Fibroblast of gingiva (primary cell): ENCODE results near the gene ATP1A1.

Source experiments
- DNase-seq: peaks from one replicate; pipeline ENCODE4 v3.0.0-alpha.2; 2011; ENCODE audit warnings: low read depth

The ATP1A1 gene

DNA sequence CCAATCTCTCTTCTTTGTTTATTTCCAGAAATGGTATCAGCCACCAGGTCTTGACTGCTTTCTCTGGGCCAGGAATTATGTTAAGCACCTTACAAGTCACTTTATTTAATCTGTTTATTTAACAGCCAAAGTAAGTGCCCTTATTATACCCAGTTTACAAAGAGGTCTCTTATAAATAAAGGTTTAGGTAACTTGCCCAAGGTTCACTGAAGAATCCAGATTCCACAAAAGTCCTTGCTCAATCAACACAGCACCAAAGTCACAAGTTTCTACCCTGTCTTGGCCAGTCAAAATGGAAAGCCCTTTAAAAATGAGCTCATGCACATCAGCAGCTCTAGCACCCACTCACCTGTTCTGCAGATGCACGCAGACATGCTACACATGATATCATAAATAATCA lies 28.0 kb upstream of the ATP1A1 start:
- DNase-seq, result no peak

DNA sequence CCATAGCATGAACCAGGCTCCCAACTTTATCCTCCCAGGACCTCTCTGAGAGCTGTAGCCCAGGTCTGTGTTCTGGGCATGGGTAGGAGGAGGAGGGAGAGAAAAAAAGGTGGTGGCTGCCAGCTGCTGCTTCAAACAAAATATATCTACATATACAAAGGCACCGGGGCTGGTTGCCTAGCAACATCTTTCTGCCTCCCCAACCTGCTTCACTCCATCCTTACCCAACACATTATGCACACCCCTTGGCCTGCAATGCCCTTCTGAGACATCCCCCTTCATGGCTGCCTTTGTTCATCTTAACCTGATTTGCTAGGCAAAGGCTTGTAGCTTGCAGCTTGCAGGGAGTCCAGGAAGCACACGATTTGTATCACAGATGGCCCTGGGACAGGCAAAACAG lies 27.2 kb upstream of the ATP1A1 start:
- DNase-seq, result no peak

DNA sequence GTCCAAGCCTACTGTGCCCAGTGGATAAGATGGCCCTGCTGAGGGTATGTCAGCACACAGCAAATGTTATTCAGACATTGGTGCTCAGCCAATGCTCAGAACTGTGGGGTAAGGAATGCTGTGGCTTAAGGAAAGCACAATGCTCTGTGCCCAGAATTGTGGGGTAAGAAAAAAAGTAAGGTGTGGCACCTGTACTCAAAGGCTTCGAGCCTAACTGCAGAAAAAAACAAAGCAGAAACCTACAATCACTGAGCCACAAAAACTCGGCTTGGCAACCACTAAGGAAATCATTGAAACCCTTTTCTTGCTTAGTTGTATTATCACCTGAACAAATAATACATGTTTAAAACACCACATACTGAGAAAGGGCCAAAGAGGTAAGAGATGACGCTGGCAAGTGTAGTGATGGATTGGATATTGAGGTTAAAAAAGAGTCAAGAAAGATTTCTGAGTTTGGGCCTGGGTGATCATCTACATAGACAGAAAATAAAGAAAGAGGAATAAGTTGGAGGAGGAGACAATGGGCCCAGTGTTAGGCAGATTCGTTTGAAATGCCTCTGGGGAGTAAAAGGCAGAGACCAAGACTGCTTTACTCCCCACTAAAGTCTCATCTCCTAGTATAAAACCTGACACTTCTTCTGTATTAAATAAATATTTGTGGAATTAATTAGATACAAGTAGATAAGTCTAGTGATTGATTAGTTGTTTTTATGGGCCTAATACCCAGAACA lies 25.9 kb upstream of the ATP1A1 start:
- no peak for DNase-seq

DNA sequence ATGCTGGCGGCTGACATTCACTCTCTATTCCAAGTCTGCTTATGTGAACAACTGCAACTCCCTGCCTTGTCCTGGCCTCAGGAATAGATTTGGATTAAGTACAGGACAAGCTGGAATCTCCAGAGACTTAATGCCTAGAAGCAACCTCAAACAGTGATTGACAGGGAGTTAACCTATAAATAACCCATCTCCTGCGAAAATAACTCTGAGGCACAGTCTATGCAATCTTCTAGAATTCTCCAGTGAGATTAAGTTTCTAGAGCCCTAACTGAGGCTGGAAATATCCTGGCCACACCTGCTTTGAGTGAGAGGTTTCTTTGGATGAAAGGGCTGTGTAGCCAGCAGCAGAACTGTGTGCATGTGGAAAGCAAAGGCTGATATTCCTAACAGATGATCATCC lies 25.3 kb upstream of the ATP1A1 start:
- no peak for DNase-seq

DNA sequence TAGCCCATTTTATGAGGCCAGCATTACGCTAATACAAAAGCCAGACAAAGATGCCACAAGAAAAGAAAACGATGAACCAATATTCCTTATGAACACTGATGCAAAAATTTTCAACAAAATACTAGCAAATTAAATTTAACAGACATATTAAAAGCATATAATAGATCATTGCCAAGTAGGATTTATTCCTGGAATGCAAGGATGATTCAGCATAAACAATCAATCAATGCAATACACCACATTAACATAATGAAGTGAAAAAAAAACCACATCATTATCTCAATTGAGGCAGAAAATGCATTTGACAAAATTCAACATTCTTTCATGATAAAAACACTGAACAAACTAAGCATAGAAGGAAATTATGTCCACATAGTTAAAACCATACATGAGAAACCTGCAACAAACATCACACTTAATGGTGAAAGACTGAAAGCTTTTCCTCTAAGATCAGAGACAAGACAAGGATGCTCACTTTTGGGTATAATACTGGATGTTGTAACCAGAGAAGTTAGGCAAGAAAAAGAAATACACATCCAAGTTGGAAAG lies 22.9 kb upstream of the ATP1A1 start:
- no peak for DNase-seq

DNA sequence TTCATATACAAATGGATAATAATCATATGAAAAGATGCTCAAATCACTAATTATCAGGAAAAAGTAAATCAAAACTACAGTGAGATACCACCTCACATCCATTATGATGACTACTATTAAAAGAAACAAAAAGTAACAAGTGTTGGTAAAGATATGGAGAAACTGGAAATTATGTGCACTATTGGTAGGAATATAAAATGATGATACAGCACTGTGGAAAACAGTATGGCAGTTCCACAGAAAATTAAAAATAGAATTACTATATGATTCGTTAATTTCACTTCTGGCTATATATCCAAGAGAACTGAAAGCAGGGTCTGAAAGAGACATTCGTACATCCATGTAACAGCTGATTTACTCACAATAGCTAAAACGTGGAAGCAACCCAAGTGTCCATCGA lies 21.1 kb upstream of the ATP1A1 start:
- no peak for DNase-seq

DNA sequence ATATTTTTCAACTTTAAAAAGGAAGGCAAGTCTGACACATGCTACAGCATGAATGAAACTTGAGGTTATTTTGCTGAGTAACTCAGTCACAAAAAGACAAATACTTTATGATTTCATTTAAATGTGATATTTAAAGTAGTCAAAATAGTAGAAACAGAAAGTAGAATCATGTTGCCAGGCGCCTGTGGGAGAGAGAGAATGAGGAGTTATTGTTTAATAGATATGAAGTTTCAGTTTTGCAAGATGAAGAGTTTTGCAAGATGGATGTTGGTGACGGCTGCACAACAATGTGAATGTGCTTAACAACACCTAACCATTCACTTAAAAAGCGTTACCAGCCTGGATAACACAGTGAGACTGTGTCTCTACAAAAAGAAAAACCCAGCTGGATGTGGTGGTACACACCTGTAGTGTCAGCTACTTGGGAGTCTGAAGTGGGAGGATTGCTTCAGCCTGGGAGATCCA lies 20.7 kb upstream of the ATP1A1 start:
- peak; percentile 37 for DNase-seq

DNA sequence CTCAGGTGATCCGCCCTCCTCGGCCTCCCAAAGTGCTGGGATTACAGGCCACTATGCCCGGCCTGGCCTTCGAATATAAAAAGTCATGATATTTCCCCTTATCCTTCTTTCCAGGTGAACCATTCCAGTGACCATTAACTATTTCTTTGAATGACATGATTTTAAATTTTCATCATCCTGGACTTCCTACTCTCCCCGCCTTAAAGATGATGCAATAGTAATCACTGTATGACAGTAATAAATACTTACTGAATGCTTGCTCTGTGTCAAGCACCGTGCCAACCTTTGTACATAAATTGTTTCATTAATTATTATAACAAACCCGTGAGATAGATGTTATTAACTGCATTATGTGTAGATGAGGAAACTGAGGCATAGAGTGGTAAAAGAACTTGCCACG lies 19.9 kb upstream of the ATP1A1 start:
- DNase-seq, result no peak

DNA sequence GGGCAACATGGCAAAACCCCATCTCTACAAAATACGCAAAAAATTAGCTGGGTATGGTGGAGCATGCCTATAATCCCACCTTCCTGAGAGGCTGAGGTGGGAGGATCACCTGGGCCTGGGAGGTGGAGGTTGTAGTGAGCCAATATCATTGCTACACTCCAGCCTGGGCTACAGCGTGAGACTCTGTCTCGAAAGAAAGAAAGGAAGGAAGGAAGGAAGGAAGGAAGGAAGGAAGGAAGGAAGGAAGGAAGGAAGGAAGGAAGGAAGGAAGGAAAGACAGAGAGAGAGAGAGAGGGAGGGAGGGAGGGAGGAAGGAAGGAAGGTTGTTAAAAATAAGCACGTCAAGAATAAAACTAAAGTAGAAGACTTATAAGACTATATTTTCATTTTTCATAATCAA lies 17.0 kb upstream of the ATP1A1 start:
- DNase-seq, result no peak

DNA sequence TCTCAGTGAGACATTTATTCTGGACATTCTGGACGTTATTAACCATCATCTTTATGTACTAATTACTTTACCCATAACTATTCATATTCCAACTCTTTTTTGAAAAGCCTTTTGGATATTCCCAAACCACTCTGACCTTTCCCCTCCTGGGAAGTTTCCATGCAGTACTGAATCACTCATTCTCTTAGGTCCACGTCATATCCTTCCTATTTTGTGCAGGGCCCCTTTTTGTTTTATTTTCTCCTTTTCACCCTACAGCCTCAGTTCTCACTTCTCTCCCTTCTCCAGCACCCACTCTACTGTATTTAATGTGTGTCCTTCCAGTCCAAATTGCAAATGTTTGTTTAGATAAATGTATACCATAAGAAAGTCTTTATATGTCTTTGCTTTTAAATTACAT lies 16.4 kb upstream of the ATP1A1 start:
- DNase-seq, result no peak

DNA sequence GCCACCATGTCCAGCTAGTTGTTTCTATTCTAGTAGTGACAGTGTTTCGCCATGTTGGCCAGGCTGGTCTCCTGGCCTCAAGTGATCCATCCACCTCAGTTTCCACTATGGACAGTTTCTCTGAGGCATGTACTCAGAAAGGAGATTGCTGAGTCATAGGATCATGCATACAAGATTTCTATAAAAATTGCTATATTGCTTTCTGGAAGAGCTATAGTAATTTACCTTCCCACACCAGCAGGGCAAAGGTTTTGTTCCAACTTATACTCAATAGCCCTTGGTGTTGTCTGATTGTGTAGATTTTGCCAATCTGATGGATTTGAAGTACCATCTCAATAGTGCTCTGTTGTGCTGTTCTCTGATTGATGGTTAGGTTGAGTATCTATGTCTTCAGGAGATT lies 15.6 kb upstream of the ATP1A1 start:
- no peak for DNase-seq

DNA sequence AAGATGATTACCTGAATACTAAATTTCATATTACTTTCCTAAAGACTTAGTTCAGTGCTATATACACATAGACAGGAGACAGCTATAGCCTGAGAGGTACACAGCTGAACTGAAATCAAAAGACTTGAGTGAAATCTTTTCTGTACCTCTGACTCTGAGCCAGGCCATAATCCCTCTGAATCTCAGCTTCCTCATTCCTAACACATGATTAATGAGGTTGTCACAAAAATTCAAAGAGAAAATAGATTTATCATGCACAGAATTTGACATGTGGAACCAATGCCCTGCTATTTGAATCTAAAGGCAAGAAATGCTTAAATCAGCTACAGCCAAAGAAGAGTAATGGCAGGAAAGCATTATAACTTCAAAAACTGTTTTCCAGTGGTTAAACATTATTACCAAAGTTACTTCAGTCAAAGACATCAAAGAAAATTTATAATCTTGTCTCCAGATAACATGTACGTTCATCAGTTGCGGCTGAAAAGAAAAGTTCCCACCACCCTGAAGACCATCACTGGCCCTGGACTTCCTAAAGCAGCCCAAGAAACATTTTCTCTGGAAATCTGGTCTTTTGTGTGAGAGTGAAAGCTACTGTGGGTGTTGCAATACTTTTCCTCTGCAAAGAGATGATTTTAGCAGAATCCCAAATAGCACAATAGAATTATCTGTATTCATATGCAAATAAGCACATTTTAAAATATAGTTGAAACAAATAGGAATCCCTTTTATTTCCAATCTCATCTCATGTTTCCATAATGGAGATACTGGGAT lies 13.8 kb upstream of the ATP1A1 start:
- DNase-seq, result no peak

DNA sequence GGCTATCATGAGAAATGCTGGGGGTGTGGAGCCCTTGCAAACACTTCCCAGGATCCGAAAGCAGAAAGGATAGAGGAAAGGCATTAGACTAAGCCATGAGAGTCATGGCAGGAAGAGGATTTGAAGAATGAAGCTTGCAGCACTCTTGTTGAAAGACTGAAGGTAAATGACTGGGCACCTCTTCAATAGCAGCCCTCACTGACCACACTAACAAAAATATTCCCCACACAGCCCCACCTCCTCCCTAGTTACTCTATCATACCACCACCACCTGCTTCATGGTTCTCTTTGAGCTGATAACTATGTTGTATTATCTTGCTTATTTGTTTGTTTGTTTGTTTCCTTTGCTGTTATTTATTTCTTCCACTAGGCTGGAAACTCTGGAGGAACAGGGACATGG lies 13.2 kb upstream of the ATP1A1 start:
- no peak for DNase-seq

DNA sequence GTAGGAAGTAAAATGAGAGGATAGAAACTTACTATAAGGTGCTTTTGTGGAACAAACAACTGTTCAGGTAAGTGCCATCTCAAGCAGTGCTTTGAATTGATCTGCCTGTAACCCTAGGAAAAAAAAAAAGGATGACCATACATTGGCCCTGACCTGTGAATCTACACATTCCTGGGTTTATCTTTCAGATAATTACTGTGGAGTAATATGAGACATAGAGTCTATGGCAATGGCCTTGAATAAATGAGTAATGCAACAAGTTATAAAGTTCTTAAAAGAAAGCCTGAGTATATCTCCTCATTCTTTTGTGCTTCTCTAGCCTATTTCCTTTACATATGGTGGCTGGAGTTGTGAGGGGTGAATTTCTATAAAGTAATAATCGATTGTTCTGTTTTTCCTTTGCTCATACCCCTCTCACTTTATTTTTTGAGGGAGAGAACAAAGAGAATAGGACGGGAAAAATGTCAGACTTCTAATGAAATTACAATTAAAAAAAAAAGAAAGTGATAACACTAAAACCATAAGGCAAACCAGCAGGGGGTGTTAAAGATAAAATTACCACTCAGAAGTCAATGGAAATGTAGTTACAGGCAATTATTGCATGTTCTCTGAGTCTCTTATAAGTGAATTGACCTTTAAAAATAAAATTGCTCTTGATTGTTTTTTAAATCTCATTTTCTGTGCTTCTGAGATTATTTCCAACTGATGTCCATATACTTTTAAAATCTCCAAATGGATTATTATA lies 12.4 kb upstream of the ATP1A1 start:
- DNase-seq, result no peak

DNA sequence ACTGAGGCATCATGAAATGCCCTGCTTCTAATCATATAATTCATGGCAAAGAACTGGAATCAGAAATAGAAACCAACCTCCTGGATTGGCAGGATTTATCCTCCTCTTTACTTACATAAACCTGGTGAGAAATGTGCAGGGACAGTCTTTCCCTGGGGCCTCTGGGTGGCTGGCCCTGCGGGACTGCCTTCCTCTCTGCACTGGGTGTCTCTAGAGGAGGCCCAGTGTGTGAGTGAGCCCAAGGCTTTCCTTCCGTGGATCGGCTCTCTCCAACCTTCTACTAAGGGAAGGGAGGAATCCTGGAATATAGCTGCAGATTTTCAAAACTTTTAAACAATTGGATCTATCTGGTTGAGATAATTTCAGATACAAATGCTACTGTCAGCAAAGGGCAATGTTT lies 11.4 kb upstream of the ATP1A1 start:
- no peak for DNase-seq

DNA sequence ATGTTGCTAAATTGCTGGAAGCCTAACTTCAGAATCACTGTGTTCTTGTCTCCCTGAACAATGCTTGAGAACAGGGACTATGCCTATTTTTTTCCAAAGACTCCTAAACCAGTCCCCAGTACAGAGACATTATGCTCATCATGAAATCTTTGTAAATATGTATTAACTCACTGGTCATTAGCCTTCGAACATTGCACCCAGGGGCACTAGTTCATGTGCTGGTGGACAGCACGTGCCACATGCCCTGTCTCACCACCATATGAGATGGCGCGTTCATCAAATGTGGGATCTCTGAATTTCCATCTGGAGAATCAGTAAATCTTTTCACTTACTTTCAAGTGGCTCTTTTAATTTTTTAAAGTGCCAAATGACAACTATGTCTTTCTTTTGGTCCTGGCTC lies 11.0 kb upstream of the ATP1A1 start:
- no peak for DNase-seq

DNA sequence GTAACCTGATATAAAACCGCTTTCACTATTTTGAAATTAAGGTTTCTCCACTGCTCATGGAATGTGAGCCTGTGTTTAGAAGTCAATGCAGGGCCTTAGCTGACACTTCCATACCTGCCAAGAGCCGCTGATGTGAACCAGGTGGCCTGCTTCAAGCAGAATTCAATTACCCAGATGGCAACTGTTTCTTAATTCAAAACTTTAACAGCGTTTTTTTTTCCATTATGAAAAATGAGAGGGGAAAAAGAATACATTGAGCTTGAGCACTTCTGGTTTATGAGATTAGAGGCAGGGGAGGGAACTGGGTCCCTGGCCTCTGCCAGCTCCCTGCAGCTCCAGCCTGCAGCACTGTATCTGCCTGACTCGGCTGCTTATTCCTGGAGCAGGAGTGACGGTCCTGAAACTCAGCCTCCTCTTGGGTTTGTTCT lies 7.7 kb upstream of the ATP1A1 start:
- peak; percentile 28 for DNase-seq

DNA sequence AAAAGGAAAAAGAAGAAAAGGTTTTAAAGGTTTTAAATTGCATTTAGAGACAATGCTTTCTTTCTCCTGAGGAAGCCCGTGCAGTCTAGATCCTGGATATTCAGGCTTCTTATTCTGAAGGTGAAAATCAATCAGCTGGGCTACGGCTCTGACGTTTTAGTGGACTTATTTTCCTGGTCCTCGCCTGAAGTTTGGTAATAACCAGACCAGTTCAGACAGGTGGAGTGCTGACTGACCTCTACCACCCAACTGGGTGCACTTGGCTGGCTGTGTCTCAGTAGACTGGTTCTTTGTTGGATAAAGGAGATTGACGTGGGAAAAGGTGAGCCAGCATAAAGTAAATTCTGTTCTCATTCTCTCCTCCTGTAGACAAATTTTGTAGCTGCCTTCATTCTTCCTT lies 7.2 kb upstream of the ATP1A1 start:
- no peak for DNase-seq

DNA sequence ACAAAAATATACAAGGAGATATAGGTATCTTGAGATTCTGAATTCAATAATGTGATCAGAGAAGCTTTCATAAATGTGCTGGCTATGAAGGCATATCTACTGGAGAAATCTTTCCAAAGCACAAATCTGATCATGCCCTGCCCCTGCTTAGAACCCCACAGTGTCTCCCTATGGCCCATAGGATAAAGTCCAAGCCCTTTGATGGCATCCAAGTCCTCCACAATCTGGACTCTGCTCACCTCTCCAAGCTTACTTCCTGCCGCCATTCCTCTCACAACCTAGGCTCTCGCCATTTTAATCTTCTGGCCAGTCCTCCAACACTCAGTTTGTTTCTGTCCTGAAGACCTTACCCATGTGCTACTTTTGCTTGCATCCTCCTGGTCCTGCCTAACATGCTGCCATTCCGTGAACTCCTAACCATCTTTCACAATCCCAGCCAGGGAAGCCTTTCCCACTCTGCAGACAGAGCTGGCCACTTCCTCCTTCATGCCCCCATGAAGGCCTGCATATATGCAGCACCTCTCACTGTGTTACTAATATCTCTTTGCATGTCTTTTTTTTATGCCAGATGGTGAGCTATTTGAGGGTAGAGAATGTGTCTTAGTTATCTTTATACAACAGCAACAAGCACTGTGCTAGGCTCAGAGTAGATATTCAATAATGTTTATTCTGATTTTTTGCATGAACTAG lies 5.6 kb upstream of the ATP1A1 start:
- no peak for DNase-seq

DNA sequence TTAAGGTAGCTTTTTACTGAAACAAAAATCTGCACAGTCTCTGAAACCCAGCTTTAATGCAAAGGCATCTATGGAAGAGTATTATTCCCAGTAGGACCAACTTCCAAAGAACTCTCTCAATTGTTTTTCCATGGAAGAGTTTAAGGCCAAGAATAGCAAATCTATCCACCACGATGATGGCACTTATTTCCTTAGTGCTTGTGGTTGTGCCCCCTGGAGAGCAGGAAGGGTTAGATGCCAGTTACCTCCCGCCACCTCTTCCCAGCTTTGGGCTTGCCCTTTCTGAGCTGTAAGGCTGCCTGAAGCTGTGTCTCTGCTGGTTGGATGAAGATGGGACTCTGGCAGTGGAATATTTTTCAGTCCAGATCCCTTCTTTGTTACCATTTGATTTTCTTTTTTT lies 4.8 kb upstream of the ATP1A1 start:
- DNase-seq, result no peak

DNA sequence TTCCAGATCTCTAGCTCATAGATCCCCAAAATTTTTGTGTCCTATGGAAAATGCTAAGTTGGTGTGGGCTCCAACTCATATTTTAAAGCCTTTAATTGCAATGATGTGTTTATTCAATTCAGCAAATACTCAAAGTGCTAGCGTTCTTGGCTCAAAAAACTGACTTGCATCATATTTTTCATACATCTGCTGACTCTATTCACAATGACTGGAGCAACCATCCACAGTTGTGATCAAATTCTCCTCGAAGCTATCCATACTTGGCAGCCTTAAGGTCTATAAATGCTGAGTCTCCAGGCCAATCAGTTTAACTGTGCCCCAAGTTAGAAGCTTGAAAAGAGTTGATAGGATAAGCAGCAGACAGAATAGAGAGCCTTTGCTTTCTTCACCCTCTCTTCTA lies 2.9 kb upstream of the ATP1A1 start:
- DNase-seq, result peak; percentile 20

DNA sequence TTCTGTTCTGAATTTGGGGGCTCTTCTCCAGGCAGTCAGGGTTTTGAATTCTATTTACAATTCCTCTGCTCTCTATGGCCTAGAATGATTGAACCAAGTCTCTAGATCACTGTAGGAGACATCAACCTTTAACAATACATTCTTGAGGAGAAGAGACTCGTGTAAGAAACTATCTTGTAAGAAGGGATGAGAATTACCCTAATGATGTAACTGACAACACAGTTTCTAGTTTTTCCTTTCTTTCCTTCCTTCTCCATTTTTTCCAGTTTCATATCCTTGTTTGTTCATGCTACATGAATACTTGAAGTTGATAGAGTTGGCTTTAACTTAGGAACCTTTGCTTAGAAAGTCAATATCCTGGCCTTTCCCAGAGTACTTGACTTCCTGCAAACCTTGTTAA lies 1.3 kb upstream of the ATP1A1 start:
- DNase-seq, result no peak
